HG03097 (cell line): Measurements from ENCODE around the gene CMIP.

Experiments used
- ATAC-seq: cut with Tn5 transposase; IDR thresholded peaks from one replicate; pipeline ENCODE4 v1.9.1; 2021; ENCODE audit not compliant: unreplicated experiment, low FRiP score

Gene CMIP

GRCh38 chr16:81544700-81545271, 100.2 kb downstream of the CMIP start:
- no peak for ATAC-seq

GRCh38 chr16:81545470-81546250, 101.1 kb downstream of the CMIP start:
- no peak for ATAC-seq

GRCh38 chr16:81546781-81547180, 102.2 kb downstream of the CMIP start:
- ATAC-seq = no peak

GRCh38 chr16:81547194-81547938, 102.8 kb downstream of the CMIP start:
- no peak for ATAC-seq

- no peak for ATAC-seq
Observed at GRCh38 chr16:81547939-81548216, 103.3 kb downstream of the CMIP start.

GRCh38 chr16:81548551-81548875, 103.9 kb downstream of the CMIP start:
- ATAC-seq = no peak

GRCh38 chr16:81548876-81549546, 104.4 kb downstream of the CMIP start:
- ATAC-seq = no peak

DNA sequence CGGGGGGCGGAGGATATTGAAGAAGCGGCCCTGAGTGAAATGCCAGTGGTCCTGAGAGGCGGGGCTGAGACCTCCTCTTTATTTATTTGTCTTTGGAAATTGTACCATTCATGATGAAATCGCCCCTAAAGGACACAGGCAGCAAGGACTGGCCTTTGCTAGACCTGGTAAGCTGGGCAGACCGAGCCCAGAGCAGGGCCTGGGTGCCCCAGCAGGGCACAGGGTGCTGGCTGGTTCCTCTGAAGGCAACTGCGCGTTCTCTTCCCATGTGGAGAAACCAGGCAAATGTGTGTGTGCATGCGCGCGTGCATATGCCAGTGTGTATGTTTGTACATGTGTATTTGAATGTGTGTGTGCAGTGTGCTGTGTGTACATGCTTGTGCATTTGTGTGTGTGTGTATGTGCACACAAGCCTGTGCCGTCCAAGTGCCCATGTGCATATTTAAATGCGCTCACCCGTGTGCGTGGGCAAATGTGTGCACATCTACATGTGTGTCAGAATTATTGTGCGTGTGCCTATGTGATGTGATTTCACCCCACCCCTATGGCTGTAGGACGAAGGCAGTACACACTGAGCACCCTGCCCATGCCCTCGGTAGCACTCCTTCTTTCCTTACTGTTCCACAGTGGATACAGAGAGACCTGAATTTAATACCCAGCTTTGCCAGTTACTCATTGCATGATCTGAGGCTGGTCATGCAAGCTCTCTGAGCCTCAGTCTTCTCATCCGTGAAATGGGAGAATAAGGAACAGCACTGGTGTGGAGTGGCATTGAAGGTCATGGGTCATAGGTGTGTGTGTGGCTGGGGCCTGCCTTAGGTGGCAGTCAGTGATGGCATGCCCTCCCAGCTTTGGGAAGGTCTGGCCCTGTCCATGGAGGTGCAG, 105.2 kb downstream of the CMIP start:
- ATAC-seq = no peak

- no peak for ATAC-seq
Observed at GRCh38 chr16:81550432-81550808, 105.8 kb downstream of the CMIP start.

DNA sequence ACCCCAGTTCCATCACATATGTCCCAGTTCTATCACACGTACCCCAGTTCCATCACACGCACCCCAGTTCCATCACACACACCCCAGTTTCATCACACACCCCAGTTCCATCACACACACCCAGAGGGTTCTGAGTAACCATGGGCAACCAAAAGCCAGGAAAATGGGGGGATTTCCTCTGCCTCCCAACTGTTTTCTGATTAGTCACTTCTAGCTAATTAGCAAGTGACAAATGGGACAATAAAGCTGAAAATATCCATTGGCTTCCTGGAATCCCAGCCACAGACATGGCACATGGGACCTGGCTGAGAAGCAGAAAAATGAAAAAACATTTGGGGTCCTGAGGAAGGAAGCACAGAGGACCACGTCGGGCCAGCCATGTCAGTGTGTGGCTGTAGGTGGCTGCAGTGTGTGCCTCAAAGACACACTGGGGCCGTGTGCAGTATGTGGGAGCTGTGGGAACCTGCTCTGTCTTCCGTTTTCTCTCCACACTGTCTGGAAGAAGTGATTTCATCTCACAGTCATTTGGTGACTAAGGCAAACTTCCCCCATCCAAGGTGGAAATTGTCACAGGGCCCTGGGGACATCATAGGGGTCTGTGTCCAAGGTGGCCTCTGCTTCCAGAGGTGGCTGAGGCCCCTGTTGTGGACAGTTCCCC, 106.7 kb downstream of the CMIP start:
- ATAC-seq = no peak

DNA sequence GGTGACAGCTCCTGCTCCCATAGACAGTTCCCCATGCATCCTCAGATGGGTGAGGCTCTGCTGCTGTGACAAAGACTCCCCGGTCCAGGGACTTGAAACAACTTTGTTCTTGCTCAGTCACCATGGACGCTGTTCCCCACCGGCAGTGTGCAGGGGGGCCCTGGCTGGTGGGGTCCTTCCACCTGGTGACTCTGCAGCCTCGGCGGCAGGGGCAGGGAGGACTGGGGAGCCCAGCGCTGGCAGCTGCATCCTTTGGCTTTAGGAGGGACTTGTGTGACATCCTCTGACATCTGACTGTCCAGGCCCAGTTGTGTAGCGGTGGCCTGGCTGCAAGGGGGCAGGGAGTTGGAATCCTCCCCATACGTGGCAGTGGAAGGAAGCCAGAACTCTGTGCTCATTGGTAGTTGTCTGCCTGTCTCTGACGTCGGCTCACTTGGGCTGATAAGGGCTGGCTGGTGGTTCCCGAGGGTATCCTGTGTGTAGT, 107.3 kb downstream of the CMIP start:
- ATAC-seq = no peak

GRCh38 chr16:81552743-81553079, 108.1 kb downstream of the CMIP start:
- ATAC-seq = no peak

GRCh38 chr16:81553080-81553813, 108.6 kb downstream of the CMIP start:
- no peak for ATAC-seq

GRCh38 chr16:81553814-81554675, 109.4 kb downstream of the CMIP start:
- no peak for ATAC-seq

DNA sequence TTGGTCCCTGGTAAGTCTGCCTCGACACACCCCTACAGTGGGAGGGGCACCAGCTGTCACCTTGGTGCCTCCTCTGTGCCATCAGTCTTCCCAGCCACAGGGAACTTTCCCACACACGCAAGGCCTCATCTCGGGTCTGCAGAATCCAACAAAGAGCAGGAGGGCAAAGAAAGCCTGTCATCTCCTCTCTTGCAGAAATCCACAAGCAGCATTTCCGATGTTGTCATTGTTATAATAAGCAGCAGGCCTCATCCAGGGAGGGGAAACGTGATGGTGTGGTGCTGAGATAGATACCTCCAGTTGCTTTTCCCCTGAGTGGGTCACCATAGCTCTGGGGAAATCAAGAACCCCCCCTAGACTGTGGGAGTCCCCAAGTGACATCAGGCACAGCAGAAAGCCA, 110.4 kb downstream of the CMIP start:
- no peak for ATAC-seq

GRCh38 chr16:81555660-81556059, 111.1 kb downstream of the CMIP start:
- ATAC-seq = no peak

DNA sequence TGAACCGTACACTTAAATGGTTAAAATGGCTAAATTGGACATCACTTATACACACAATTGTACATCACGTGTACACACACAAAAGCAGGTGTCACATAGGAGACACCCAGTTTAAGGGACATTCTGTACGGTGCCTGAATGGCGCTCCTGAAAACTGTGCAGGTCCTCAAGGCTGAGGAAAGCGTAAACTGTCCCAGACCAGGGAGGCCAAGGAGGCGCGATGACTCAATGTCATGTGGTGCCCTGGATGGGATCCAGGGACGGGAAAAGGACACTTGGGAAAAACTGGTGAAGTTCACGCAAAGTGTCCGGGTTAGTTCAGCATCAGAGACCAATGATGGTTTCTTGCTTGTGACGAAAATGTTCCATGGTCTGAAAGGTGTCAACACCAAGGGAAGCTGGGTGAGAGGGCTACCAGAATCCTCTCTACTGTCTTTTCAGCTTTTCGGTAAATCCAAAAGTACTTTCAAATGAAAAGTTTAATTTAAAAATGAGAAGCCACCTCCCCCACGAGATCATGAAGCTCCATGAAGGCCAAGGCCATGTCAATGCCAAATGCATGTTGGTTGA, 112.2 kb downstream of the CMIP start:
- ATAC-seq = no peak

GRCh38 chr16:81558077-81558443, 113.5 kb downstream of the CMIP start:
- no peak for ATAC-seq
